WERI-Rb-1 (cell line): ENCODE results near the gene SRPK3.

ENCODE experiments used
- DNase-seq: peaks from one replicate; pipeline ENCODE4 v3.0.0-alpha.2; 2020
- H3K27ac ChIP-seq: fragments of 250-450 bp; sonication (Bioruptor Pico); 2 replicates; pipeline ENCODE4 v1.5.1; 2020; ENCODE audit warnings: mild to moderate bottlenecking, moderate library complexity
- H3K27me3 ChIP-seq: fragments of 250-450 bp; sonication (Bioruptor Pico); 2 replicates; pipeline ENCODE4 v1.5.1; 2021; ENCODE audit warnings: mild to moderate bottlenecking, low read depth, moderate library complexity; ENCODE audit not compliant: insufficient read depth, severe bottlenecking
- H3K36me3 ChIP-seq: fragments of 250-450 bp; sonication (Bioruptor Pico); 2 replicates; pipeline ENCODE4 v1.5.1; 2020; ENCODE audit warnings: mild to moderate bottlenecking, moderate library complexity
- H3K4me3 ChIP-seq: 2 replicates; pipeline ENCODE4 v1.5.1; 2011; ENCODE audit warnings: low read depth, mild to moderate bottlenecking, control low read depth, low read length
- H3K9me3 ChIP-seq: fragments of 250-450 bp; sonication (Bioruptor Pico); 2 replicates; pipeline ENCODE4 v1.5.1; 2021; ENCODE audit warnings: mild to moderate bottlenecking, moderate library complexity; ENCODE audit not compliant: severe bottlenecking
- CTCF ChIP-seq: IDR thresholded peaks from 2 replicates; pipeline ENCODE4 v1.5.1; 2011; ENCODE audit warnings: low read depth, mild to moderate bottlenecking, control low read depth, inconsistent platforms, low read length

SRPK3 gene

DNA sequence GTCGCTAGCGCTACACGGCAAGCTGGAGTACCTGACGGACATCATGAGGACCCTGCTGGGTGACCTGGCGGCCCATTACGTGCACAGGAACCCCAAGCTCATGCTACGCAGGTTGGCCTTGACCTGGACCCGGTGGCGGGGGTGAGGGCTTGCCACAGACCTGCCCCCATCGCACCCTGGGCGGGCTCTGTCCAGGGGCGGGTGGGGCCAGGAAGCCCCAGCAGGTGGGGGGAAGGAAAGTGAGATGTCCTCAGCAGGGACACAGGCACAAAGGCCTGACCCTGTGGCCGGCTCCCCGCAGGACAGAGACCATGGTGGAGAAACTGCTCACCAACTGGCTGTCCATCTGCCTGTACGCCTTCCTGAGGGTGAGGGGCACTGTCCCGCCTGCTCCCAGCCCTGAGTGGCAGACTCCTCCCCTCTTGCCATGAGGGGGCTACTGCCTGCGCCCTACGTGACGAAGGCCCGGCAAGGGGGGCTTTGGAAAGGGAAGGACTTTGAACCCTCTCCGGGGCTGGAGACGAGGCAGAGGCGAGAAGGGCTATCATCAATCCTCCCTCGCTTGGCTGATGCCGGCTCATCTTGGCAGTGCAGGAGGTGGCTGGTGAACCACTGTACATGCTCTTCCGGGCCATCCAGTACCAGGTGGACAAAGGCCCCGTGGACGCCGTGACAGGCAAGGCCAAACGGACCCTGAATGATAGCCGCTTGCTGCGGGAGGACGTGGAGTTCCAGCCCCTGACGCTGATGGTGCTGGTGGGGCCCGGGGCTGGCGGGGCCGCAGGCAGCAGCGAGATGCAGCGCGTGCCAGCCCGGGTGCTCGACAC is 5.3 kb upstream of the SRPK3 start:
- no peak overlapping the region for H3K4me3 ChIP-seq
- no peaks in the 10 kb centered on the region for H3K9me3 ChIP-seq
- H3K27me3 ChIP-seq, result peaks cover 24% of the 10 kb centered on the region
- H3K36me3 ChIP-seq, result no peaks in the 10 kb centered on the region
- TF ChIP-seq CTCF, result no peak
- H3K27ac ChIP-seq, result no peak overlapping the region
- DNase-seq, result no peak

GRCh38 chrX:153776120-153776599 is 4.7 kb upstream of the SRPK3 start:
- Histone ChIP-seq H3K4me3 (no peak overlapping the region), H3K36me3 (no peaks in the 10 kb centered on the region; the same call in 1 of the 2 replicates), H3K9me3 (no peaks in the 10 kb centered on the region), H3K27me3 (peaks cover 23% of the 10 kb centered on the region), H3K27ac (no peak overlapping the region)
- no peak for TF ChIP-seq CTCF
- no peak for DNase-seq

DNA sequence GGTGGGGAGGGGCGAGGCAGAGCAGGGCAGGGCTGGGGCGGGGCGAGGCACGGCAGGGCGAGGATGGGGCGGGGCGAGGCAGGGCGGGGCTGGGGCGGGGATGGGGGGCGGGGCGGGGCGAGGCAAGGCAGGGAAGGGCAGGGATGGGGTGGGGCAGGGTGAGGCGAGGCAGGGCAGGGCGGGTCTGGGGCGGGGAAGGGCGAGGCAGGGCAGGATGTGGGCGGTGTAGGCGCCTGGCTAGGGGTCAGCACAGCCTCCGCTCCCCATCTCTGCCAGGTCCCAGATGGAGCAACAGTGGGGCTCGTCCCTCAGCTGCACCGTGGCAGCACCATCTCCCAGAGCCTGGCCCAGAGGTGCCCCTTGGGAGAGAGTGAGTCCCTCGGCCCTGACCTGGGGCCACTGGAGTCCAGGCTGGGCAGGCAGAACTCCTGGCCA is 4.2 kb upstream of the SRPK3 start:
- Histone ChIP-seq H3K36me3 (no peaks in the 10 kb centered on the region; the same call in 1 of the 2 replicates), H3K27ac (no peak overlapping the region), H3K4me3 (no peak overlapping the region), H3K27me3 (peaks cover 19% of the 10 kb centered on the region), H3K9me3 (no peaks in the 10 kb centered on the region)
- TF ChIP-seq CTCF, result no peak
- DNase-seq, result no peak

DNA sequence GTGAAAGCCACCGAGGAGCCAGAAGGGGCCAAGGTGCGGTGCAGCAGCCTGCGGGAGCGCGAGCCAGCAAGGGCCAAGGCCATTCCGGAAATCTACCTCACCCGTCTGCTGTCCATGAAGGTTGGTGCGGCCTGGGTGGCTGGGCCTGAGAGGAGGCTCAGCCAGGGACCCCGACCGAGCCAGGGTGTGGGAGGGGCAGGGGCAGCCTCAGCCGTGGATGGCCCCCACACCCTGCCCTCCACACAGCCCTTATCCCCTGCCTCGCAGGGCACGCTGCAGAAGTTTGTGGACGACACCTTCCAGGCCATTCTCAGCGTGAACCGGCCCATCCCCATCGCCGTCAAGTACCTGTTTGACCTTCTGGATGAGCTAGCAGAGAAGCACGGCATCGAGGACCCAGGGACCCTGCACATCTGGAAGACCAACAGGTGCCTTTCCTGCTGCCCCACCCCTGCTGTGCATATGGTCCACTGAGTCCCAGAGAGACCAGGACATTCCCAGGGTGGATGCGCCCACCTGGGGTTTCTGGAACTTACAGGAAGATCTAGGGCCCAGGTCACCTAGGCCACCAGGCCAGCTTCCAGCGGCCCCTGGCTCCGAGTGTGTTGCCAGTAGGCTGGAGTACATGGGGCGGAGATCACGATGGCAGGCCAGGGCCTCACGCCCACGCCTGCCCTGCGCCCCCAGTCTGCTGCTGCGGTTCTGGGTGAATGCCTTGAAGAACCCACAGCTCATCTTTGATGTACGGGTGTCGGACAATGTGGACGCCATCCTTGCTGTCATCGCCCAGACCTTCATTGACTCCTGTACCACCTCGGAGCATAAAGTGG is 3.4 kb upstream of the SRPK3 start:
- no peak for TF ChIP-seq CTCF
- H3K9me3 ChIP-seq, result no peaks in the 10 kb centered on the region
- DNase-seq, result no peak

GRCh38 chrX:153778181-153778580 is 2.7 kb upstream of the SRPK3 start:
- H3K9me3 ChIP-seq, result no peaks in the 10 kb centered on the region
- no peak for TF ChIP-seq CTCF
- peaks cover 12% of the 10 kb centered on the region for H3K27me3 ChIP-seq
- no peak for DNase-seq
- H3K4me3 ChIP-seq, result no peak overlapping the region
- no peaks in the 10 kb centered on the region; the same call in none of the 2 replicates for H3K36me3 ChIP-seq
- no peak overlapping the region for H3K27ac ChIP-seq

More for the DNA sequence above, 3.4 kb upstream of the SRPK3 start:
- Histone ChIP-seq H3K4me3 (no peak overlapping the region), H3K36me3 (no peaks in the 10 kb centered on the region; the same call in 1 of the 2 replicates), H3K27me3 (peaks cover 14% of the 10 kb centered on the region), H3K27ac (no peak overlapping the region)
